ENCODE results near the gene PCK1.

The PCK1 gene

GRCh38 chr20:57608516-57608915, 47.6 kb downstream of the PCK1 start:
- DNase-seq: no peak

GRCh38 chr20:57609086-57609841, 48.4 kb downstream of the PCK1 start:
- DNase-seq: no peak

GRCh38 chr20:57609842-57610167, 48.9 kb downstream of the PCK1 start:
- no peak for DNase-seq

- DNase-seq: no peak
Measured at GRCh38 chr20:57610261-57610952, 49.5 kb downstream of the PCK1 start.

- no peak for DNase-seq
Measured at GRCh38 chr20:57611586-57612311, 50.8 kb downstream of the PCK1 start.

GRCh38 chr20:57612436-57612835, 51.5 kb downstream of the PCK1 start:
- DNase-seq: no peak

- no peak for DNase-seq
Measured at GRCh38 chr20:57612916-57613315, 52.0 kb downstream of the PCK1 start.

GRCh38 chr20:57613481-57613921, 52.6 kb downstream of the PCK1 start:
- DNase-seq: no peak

- no peak for DNase-seq
Measured at GRCh38 chr20:57614490-57615444, 53.9 kb downstream of the PCK1 start.

- no peak for DNase-seq
Measured at GRCh38 chr20:57615445-57615811, 54.5 kb downstream of the PCK1 start.

GRCh38 chr20:57616143-57616951, 55.4 kb downstream of the PCK1 start:
- no peak for DNase-seq

GRCh38 chr20:57617079-57617795, 56.3 kb downstream of the PCK1 start:
- no peak for DNase-seq

All from fibroblast of skin of scalp (primary cell).